GM19397 (cell line): Measurements from ENCODE around the gene FOXK1.
"Not testable (repeated sequence)": the region's sequence is repeated elsewhere in the genome, so short reads cannot be mapped to it uniquely, and the experiment has no call there.

Experiments used
- ATAC-seq: cut with Tn5 transposase; IDR thresholded peaks from one replicate; pipeline ENCODE4 v1.9.1; 2021; ENCODE audit warnings: mild to moderate bottlenecking, moderate library complexity; ENCODE audit not compliant: unreplicated experiment

Gene FOXK1

DNA sequence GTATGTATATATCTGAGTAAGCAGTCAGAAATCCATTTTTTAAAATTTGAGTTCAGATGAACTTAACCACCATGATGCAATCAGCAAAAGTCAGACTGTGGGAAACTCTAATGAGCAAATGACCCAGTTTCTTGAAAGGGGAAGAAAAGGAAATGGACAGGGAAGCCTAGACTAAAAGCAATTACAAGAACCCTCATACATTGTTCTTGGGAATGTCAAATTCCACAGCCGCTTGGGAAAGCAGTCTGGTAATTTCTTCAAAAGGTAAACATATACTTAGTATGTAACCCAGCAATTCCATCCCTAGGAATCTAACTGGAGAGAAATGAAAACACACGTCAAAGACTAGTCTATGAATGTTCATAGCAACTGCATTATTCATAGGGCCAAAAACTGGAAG is 16.4 kb upstream of the FOXK1 start:
- no peak for ATAC-seq

DNA sequence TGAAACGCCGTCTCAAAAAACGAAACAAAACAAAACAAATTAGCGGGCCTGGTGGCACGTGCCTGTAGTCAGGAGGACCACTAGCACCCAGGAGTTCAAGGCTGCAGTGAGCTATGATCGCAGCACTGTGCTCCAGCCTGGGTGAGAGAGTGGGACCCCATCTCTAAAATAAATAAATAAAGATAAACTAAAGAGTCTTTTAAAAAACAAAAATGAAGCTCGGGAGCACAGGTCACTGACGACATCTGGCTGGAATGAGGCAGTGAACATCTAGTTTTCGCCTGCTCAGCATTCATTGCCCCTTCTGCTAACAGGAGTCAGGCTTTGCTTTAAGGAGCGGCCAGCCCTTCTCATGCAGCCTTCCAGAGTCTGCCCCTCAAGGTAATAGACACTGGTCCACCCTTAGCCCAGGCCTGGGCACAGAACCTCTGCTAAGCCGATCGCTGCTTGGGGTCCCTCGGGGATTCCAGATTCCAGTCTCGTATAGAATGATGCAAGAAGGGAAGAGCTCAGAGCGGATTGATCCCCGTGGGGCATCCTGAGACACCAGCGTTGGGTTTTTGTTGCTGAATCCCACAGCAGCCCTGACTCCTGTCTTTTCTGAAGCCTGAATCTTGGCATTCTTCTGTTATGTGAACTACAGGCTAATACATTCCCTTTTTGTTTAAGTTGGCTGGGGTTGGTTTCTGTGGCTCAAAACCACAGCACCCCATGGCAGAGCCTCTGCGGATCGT is 14.2 kb upstream of the FOXK1 start:
- ATAC-seq = no peak

DNA sequence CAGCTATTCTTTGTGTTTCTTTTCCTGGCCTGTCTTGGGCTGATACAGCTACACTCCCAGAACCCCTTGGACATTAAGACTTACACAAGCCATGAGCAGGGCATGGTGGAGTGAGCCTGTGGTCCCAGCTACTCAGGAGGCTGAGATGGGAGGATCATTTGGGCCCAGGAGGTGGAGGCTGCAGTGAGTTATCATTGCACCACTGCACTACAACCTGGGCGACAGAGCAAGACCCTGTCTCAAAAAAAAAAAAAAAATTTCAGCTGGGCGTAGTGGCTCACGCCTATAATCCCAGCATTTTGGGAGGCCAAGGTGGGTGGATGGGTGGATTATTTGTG is 13.6 kb upstream of the FOXK1 start:
- ATAC-seq = no peak

DNA sequence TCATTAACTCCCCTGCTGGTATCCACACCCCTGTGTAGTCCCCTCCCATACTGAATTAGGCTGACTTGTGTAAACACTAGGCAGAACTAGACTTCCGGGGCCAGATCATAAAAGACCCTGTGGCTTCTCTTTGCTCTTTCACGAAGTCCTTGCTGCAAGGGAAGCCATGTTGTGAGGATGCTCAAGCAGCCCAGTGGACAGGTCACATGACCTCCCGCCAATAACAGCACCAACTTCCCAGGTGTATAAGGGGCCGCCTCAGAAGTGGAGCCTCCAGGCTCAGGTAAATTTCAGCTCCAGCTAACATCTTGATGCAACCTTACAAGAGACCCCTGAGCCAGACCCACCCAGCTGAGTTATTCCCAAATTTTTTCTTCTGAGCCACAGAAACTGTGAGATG is 11.3 kb upstream of the FOXK1 start:
- no peak for ATAC-seq

DNA sequence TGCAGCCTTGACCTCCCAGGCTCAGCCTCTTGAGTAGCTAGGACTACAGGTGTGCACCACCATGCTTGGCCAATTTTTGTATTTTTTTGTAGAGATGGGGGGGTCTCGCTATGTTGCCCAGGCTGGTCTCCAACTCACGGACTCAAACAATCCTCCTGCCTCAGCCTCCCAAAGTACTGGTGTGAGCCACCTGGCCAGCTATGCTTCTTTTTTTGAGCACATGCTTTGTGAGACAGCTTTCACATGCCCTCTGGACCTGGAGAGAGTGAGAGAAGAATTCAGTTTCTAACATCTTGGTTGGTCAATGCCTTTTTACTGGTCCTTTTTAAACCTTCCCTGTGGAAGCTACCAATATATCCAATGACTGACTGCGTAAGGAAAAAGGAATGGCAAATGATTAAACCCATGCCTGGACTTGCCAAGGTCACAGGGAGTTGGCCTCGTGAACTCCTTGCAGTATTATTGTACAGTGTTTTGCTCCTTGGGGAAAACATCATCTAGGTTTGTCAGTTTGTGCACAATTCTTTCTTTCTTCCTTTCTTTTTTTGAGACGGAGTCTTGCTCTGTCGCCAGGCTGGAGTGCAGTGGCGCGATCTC is 6.2 kb upstream of the FOXK1 start:
- ATAC-seq = no peak

DNA sequence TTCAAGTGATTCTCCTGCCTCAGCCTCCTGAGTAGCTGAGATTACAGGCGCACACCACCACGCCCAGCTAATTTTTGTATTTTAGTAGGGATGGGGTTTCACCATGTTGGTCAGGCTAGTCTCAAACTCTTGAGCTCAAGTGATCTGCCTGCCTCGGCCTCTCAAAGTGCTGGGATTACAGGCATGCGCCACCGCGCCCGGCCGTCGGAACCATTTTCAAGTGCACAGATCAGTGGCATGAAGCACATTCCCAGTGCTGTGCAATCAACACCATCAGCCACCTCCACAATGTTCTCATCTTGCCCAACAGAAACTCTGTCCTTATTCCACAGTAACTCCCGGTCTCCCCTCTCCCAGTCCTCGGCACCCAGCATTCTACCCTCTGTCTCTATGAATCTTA is 4.6 kb upstream of the FOXK1 start:
- not testable (repeated sequence) for ATAC-seq

DNA sequence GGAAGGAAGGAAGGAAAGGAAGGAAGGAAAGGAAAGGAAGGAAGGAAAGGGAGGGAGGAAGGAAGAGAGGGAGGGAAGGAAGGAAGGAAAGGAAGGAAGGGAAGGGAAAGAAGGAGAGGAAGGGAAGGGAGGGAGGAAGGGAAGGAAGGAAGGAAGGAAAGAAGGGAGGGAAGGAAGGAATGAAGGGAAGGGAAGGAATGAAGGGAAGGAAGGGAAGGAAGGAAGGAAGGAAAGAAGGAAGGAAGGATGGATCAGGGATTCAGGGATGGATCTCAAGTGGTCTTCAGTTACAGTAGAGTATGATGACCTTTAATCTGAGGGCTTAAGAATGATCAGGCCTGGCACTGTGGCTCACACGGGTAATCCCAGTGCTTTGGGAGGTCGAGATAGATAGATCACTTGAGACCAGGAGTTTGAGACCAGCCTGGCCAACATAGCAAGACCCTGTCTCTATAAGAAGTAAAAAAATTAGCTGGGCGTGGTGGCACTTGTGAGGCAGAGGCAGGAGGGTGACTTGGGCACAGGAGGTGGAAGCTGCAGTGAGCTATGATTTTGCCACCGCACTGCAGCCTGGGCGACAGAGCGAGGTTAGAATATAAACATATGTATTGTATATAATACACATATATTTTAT is 760 bp upstream of the FOXK1 start:
- no peak for ATAC-seq

DNA sequence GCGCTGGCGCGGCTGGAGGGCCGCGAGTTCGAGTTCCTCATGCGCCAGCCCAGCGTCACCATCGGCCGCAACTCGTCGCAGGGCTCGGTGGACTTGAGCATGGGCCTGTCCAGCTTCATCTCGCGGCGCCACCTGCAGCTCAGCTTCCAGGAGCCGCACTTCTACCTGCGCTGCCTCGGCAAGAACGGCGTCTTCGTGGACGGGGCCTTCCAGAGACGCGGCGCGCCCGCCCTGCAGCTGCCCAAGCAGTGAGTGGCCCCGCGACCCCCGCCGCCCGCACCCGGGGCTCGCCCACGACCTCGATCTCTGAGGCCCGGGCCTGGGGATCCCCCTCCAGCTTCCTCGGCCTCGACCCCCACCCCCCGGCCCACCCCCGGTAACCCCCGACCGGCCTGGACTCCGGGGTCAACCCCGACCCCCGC is 537 bp downstream of the FOXK1 start:
- ATAC-seq = peak; percentile 37

DNA sequence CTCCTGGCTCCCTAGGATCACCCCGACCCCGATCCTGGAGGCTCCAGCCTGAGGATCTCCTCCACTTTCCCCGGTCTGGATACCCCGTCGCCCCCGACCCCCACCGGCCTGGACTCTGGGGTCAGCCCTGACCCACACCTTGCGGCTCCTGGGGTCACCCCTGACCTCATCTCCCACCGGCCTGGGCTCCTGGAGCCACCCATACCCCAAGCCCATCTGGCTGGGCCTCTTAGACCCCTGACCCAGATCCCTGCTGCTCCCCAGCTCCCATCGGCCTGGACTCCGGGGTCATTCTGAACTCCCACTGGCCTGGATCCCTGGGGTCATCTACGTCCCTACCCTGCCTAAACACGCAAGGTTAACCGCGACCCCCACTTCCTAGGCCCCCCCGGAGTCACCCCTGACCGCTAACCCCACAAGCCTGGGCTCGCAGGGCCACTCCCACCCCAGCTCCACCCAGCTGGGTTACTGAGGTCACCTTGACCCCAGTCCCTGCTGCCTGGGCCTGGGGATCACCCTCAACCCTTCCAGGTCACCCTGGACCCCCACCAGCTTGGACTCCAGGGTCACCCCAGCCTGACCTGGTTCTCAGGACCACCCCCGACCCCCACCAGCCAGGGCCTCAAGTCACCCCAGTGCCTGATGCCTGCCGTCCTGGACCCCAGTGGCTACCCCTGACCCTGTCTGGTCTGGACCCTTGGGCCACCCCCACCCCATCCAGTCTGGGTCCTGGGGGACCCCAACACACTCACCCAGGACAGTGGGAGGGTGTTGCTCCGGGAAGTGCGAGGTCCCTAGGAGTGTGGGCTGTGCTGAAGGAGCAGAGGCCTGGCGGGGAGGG is 1.2 kb downstream of the FOXK1 start:
- no peak for ATAC-seq

DNA sequence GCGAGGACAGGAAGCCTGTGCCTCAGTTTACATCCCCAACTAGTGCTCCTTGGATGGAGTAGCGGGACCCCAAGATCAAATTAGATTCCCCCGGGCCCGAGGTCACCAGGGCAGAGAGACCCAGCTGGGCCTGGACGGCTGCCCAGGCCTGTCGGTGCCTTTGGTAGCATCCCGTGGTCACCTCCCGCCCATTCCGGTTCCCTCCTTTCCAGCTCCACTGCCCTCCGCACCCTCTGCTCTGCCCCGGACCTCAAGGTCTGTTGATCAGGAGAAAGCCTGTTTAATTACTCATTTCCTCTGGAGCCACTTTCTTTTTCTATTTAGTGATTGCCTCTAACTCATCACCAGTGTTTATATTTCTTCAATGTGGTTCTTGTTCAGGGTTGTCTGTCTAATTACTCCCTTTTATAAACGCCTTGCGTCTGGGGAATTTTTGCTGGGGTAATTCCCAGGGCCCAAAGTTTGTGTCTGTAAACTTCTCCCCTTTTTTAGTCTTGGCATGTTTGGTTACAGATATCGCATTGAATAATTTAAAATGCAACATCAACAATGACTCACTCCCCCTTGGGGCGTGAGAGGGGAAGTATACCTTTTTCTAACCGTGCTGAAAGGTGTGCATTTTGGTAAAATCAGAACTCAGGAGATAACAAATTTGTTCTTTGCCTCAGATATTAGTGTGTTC is 1.9 kb downstream of the FOXK1 start:
- ATAC-seq = no peak

DNA sequence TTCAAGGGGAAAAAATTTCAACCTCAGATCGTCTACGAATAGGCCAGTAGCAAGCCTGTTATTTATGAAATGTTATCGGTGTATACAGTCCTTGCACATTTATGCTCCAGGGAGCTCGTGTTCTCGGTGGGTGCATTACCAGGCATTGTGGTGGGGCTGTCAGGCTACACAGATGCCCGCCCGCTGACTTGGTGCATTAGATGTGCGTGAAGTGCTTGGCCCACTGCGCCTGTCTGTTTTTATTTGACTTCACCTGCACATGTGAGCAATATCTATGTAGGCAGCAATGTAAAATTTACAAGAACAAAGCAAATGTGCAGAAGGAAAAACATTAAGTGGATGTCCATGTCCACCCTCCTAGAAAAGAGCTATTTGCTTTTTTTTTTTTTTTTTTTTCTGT is 2.8 kb downstream of the FOXK1 start:
- no peak for ATAC-seq

DNA sequence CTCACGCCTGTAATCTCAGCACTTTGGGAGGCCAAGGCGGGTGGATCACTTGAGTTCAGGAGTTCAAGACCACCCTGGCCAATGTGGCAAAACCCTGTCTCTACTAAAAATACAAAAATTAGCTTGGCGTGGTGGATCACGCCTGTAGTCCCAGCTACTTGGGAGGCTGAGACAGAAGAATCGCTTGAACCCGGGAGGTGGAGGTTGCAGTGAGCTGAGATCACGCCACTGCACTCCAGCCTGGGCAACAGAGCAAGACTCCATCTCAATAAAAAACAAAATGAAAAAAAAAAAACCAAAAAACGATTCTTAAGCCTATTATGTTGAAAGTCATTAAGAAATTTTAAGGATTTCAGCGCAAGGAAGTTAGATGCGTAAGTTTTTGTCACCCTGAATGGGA is 3.6 kb downstream of the FOXK1 start:
- ATAC-seq = not testable (repeated sequence)

DNA sequence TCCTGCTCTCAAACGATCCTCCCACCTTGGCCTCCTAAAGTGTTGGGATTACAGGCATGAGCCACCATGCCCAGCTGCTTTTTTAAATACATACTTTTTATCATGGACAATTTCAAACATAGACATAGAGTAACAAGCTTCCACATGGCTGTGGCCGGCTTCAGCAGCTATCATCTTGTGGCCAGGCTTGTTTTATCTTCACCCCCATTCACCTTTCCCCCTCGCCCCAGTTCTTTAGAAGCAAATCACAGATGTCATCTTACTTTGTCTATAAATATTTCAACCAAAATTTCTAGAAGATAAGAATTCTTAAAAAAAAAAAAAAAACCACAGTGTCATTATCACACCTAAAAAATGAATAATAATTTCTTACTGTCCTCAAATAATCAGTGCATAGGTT is 5.9 kb downstream of the FOXK1 start:
- ATAC-seq = no peak

DNA sequence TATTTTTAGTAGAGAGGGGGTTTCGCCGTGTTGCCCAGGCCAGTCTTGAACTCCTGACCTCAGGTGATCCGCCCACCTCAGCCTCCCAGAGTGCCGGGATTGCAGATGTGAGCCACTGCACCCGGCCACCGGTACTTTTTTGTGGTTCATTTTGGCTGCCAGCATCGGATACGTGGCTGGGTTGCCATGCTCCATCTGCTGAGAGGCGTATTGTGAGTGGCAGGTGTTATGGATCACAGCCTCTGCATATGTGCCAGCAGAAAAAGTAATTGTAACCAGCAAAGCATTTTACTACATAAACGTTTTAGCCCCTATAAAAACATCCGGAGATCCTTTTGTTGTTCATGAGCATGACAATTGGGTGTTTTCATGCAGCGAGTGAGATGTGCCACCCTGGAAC is 7.1 kb downstream of the FOXK1 start:
- no peak for ATAC-seq

DNA sequence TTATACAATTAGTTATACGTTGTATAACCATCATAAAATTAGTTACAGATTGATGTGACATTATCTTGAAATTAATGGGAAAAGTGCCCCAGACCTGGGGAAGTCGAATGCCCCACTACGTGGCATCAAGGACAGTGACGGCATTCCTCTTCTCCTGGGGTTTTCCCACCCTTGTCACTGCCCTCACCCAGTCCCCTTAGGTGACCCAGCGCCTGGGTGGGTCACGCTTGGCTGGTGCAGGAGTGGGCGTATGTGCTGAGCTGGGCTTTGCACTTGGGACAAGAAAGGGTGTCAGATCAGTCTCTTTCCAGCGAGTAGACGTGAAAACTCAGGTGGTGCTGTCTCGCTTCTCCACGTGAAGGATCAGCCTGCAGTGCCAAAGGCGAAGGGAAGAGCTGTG is 7.6 kb downstream of the FOXK1 start:
- no peak for ATAC-seq

DNA sequence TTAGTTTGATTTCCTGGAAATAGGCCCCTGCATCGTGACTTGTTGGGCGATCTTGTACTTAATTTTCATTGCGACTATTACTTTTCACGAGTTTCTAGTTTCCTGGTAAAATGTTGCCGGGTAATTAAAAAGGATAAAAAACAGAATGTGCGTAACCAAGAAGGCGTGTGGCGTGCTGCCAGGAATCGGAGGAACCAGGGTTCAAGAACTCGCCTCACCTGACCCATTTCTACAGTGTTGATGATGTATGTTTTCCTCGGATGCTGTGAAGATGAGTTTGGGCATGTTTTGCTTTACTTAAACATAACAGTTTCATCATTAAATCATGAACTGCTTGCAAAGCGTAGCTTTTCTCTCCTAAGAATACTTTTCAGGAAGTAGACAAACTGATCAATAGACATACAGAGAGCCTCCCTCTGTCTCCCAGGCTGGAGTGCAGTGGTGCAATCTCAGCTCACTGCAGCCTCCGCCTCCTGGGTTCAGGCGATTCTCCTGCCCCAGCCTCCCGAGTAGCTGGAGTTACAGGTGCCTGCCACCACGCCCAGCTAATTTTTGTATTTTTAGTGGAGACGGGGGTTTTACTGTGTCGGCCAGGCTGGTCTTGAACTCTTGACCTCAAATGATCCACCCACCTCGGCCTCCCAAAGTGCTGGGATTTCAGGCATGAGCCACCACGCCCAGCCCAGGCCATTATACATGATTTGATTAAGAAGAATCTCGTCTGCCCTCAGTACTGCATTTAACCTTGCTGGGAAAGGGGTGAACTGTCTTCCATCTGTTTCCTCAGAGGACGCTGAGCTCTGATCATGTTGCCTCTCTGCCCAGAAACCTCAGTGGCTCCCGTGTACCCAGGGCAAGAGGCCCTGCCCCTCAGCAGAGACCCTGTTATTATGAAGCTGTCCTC is 9.1 kb downstream of the FOXK1 start:
- ATAC-seq = no peak

DNA sequence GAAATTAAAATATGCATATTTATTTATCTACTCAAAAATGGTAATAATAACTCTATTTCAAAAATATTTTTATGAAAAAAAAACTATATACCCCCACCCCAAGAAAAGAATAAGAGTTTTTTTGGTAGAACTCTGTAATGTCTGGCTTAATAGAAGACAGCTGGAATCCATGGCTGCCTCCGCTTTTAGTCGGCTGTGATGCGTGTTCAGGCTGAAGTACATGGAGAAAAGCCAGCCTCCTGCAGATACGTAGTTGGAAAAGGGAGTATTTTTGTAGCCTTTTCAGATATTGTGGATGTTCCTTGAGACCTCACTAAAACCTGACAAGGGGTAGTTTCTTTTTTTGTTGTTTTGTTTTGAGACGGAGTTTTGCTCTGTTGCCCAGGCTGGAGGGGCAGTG is 10.0 kb downstream of the FOXK1 start:
- ATAC-seq = no peak

DNA sequence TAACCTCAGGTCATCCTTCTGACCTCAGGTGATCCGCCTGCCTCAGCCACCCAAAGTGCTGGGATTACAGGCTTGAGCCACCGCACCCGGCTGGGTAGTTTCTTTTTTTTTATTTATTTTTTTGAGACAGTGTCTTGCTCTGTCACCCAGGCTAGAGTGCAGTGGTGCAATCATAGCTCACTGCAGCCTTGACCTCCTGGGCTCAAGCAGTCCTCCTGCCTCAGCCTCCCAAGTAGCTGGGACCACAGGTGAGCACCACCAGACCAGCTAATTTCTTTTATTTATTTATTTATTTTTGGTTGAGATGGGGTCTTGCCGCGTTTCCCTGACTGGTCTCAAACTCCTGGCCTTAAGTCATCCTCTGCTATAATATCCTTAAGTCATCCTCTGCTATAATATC is 10.5 kb downstream of the FOXK1 start:
- ATAC-seq = not testable (repeated sequence)

DNA sequence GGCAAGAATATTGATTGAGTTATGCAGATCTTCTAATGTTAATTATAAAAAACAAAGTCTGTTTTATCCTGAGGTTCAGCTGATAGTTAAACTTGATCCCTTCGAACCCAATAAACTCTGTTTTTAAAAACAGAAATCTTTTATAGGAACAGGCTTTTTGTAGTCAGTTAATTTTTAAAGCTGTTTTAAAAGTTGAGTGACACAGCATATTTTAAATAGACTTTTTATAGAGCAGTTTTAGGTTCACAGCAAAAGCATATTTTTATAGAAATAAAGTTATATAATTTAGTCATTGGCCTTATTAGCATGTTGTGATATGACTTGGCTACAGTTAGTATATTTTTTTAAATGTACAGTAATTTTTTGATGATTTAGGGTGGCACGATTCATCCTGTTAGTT is 11.1 kb downstream of the FOXK1 start:
- no peak for ATAC-seq

DNA sequence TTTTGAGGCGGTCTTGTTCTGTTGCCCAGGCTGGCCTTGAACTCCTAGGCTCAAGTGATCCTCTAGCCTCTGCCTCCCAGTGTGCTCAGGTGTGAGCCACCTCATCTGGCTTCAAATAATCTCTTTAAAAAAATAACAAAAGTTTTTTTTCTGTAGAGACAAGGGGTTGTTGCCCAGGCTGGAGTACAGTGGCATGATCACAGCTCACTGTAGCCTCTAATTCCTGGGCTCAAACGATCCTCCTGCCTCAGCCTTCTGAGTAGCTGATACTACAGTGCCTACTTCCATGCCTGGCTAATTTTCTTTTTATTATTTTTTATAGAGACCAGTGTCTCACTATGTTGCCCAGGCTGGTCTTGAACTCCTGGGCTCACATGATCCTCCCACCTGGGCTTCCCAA is 11.7 kb downstream of the FOXK1 start:
- ATAC-seq = no peak
